Transverse colon (tissue), 4 donors: ENCODE results near the gene JPH2. TPM values are rescaled to one million over a fixed set of nuclear protein-coding genes. Genes with fewer than 3 reads are reported as not detected.

Source experiments
- DNase-seq: peaks from one replicate; pipeline ENCODE4 v3.0.0-alpha.2; 2019
- H3K27ac ChIP-seq, 4 donors: fragments of 200-600 bp; sonication (generic); 2 replicates each; pipeline ENCODE4 v1.5.1; 2016 to 2018; ENCODE audit warnings: inconsistent platforms in 4 of 4
- H3K27me3 ChIP-seq: fragments of 200-600 bp; sonication (generic); 2 replicates; pipeline ENCODE4 v1.5.1; 2017; ENCODE audit warnings: inconsistent platforms
- H3K36me3 ChIP-seq, 4 donors: fragments of 200-600 bp; sonication (generic); 2 replicates each; pipeline ENCODE4 v1.5.1; 2017 to 2019; ENCODE audit warnings: inconsistent platforms in 4 of 4
- H3K4me1 ChIP-seq, 4 donors: fragments of 200-600 bp; sonication (generic); 2 replicates each; pipeline ENCODE4 v1.5.1; 2017 to 2020; ENCODE audit warnings: inconsistent platforms in 4 of 4
- H3K4me3 ChIP-seq, 4 donors: fragments of 200-600 bp; sonication (generic); 1 replicate in 1 of 4; 2 replicates in 3 of 4; pipeline versions ENCODE4 v1.5.1 to v1.6.1; 2017 to 2019; ENCODE audit warnings: inconsistent platforms in 4 of 4
- H3K9me3 ChIP-seq, 2 donors: fragments of 200-600 bp; sonication (generic); 2 replicates each; pipeline ENCODE4 v1.5.1; 2017 to 2019; ENCODE audit warnings: inconsistent platforms in 2 of 2
- CTCF ChIP-seq, 5 experiments: fragments of 200-600 bp in 3 of 5; fragments of 450-650 bp in 2 of 5; sonication (generic) in 3 of 5; IDR thresholded peaks; 1 replicate in 2 of 5; 2 replicates in 3 of 5; pipeline ENCODE4 v1.5.1; 2016 to 2017; ENCODE audit warnings: antibody characterized with exemption in 5 of 5, inconsistent platforms in 3 of 5, mild to moderate bottlenecking in 2 of 5, moderate library complexity in 1 of 5
- EP300 ChIP-seq: sonication (generic); formaldehyde crosslinking; IDR thresholded peaks from one replicate; pipeline ENCODE4 v1.6.1; 2017; ENCODE audit warnings: antibody characterized with exemption, low read depth
- POLR2A ChIP-seq: fragments of 450-650 bp; IDR thresholded peaks from one replicate; pipeline ENCODE4 v1.6.1; 2016; ENCODE audit warnings: antibody characterized with exemption, mild to moderate bottlenecking, moderate library complexity
- POLR2AphosphoS5 ChIP-seq, 3 donors: sonication (generic); formaldehyde crosslinking; IDR thresholded peaks; one replicate each; pipeline ENCODE4 v1.6.1; 2016; ENCODE audit warnings: antibody characterized with exemption in 3 of 3
- WGBS, 2 donors: methylation state at CpG; one replicate each; pipeline ENCODE4 v1.1.5; 2018; ENCODE audit warnings: low coverage in 1 of 2; 5-methylcytosine and 5-hydroxymethylcytosine counted together
- in situ Hi-C, 4 donors: fragments of 200-750 bp; cut with MboI; loops; one replicate each; pipeline versions ENCODE4 v1.15.0 to v1.15.1; 2017; ENCODE audit warnings: low sequenced_read_pairs in 3 of 4, low pct_ligation_motif_present in 1 of 4, low pct_unique_long_range_greater_than_20kb in 1 of 4
- intact Hi-C: fragments of 100-400 bp; cut with DNase I; formaldehyde crosslinking; loops from one replicate; pipeline ENCODE4 v1.15.1; 2023; ENCODE audit warnings: low total_unique reads
- total RNA-seq, 4 donors: library from RNA; depleted of rRNA; stranded (reverse); fragments of >200 nt; gene quantifications; one replicate each; pipeline ENCODE4 v1.1.0, GENCODE V29; 2016

Gene JPH2
- total RNA-seq, 4 donors from 2014 or later: 9.8 to 216 (median 18.3) TPM

GRCh38 chr20:44231713-44232468, 44.9 kb upstream of the JPH2 start:
- in situ Hi-C loops: loop anchor here in 1 of 4 donors (5.0 kb wide), 1 partner anchor 70 kb away; no protein-coding TSS in a partner anchor
- whole genome bisulfite sequencing, 2 donors: 86 to 94% methylated on average over 3 to 10 of the region's 10 CpGs

GRCh38 chr20:44231193-44231592, 44.2 kb upstream of the JPH2 start:
- WGBS, 2 donors: 80% methylated on average over 7 of the region's 7 CpGs; no CpG with 5 or more reads in 1 of the 2 donors
- no peaks in the 10 kb centered on the region for H3K4me1 ChIP-seq
- no peak overlapping the region for H3K27ac ChIP-seq
- DNase-seq: no peak
- H3K36me3 ChIP-seq: no peaks in the 10 kb centered on the region
- H3K4me3 ChIP-seq: no peak overlapping the region
- TF ChIP-seq POLR2A (no peak), CTCF (IDR thresholded peaks at IDR 0.05) (no peak), POLR2AphosphoS5 (IDR thresholded peaks at IDR 0.05) (no peak), EP300 (no peak)
- in situ Hi-C loops (loop anchor here in 1 of 4 donors (5.0 kb wide), 1 partner anchor 71 kb away; no protein-coding TSS in a partner anchor), intact Hi-C loops (no loop called here)
- no peaks in the 10 kb centered on the region for H3K9me3 ChIP-seq
- H3K27me3 ChIP-seq: no peaks in the 10 kb centered on the region

More at GRCh38 chr20:44231713-44232468, 44.9 kb upstream of the JPH2 start:
- no peaks in the 10 kb centered on the region for H3K9me3 ChIP-seq
- no peak overlapping the region for H3K4me3 ChIP-seq
- no peak for DNase-seq
- intact Hi-C loops: no loop called here
- TF ChIP-seq EP300 (no peak), POLR2A (no peak), POLR2AphosphoS5 (IDR thresholded peaks at IDR 0.05) (no peak), CTCF (IDR thresholded peaks at IDR 0.05) (no peak)
- no peak overlapping the region for H3K27ac ChIP-seq
- H3K36me3 ChIP-seq: no peaks in the 10 kb centered on the region
- H3K27me3 ChIP-seq: no peaks in the 10 kb centered on the region
- H3K4me1 ChIP-seq: no peaks in the 10 kb centered on the region

- no peaks in the 10 kb centered on the region for H3K27me3 ChIP-seq
- no peak overlapping the region for H3K4me3 ChIP-seq
- TF ChIP-seq POLR2AphosphoS5 (IDR thresholded peaks at IDR 0.05) (no peak), EP300 (no peak), CTCF (IDR thresholded peaks at IDR 0.05) (no peak), POLR2A (no peak)
- in situ Hi-C loops (loop anchor here in 1 of 4 donors (10.0 kb wide), 1 partner anchor 76 kb away; no protein-coding TSS in a partner anchor), intact Hi-C loops (no loop called here)
- H3K27ac ChIP-seq: no peak overlapping the region
- H3K36me3 ChIP-seq: no peaks in the 10 kb centered on the region
- WGBS, 2 donors: 77% methylated on average over 15 of the region's 17 CpGs; no CpG with 5 or more reads in 1 of the 2 donors
- H3K4me1 ChIP-seq: peaks cover 0 to 3% (median 0%) of the 10 kb centered on the region in 4 donors
- H3K9me3 ChIP-seq: no peaks in the 10 kb centered on the region
- no peak for DNase-seq
These were observed 41.7 kb upstream of the JPH2 start for GRCh38 chr20:44228465-44229258.

- no peak for TF ChIP-seq EP300
- TF ChIP-seq POLR2A: no peak
- TF ChIP-seq CTCF (IDR thresholded peaks at IDR 0.05): no peak
- no peak for TF ChIP-seq POLR2AphosphoS5 (IDR thresholded peaks at IDR 0.05)
- in situ Hi-C loops: loop anchor here (10.0 to 25.0 kb wide), 3 partner anchors 80 to 388 kb away; no protein-coding TSS in a partner anchor
- Histone ChIP-seq H3K4me1 (peaks cover 0 to 11% (median 8%) of the 10 kb centered on the region in 4 donors), H3K27me3 (no peaks in the 10 kb centered on the region), H3K27ac (peak overlapping the region; percentile 50 to 76 (median 66)), H3K36me3 (no peaks in the 10 kb centered on the region), H3K4me3 (no peak overlapping the region), H3K9me3 (no peaks in the 10 kb centered on the region)
- DNase-seq: no peak
- WGBS, 2 donors: 61 to 83% methylated on average over 5 of the region's 5 CpGs
- intact Hi-C loops: no loop called here
These were observed 37.6 kb upstream of the JPH2 start for GRCh38 chr20:44224637-44225036.
